HG02973 (cell line): ENCODE data around the gene IL25.

Experiments used
- ATAC-seq: cut with Tn5 transposase; IDR thresholded peaks from one replicate; pipeline ENCODE4 v1.9.1; 2021; ENCODE audit warnings: moderate library complexity; ENCODE audit not compliant: unreplicated experiment

The IL25 gene

DNA sequence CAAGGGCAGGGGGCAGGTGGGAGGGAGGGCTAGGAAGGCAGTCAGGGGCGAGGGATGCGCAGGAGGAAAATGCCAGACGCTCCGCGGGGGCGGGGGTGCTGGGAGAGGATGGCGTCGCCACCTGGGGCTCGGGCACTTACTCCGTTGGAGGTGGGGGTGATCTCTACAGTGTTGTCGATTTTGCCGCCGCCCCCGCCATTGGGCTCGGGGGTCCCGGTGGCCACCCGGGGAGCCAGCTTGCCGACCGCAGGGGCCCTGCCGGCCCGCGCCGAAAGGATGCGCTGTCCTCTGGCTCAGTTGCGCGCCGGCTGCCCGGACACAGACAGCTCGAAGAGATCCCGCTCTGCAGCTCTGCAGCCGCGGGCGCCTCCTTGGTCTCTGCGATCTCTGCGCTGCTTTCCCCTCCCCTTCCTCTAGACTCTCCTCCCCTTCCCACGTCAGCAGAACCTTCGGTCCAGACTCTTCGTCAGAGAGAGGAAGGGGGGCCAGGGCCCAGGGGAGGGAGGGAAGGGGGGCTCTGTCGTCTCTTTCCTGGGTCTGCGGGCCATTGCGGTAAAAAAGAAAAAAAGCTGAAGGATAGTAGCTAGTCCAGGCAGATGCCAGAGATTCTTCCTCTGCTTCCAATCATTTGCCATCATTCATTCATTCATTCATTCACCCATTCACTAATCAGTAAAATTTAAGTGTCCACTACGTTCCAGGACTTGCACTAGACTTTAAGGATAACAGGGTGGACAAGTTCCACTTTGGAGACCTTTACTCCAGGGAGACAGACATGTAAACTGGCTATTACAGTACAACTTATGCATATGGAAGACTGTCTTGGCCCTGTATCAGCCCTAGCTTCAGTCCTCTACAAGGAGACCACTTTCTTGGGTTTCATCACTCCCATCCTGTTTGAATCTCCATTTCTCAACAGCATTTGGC, 19.8 kb upstream of the IL25 start, which contains the start of gene SLC22A17:
Gene SLC22A17 (minus strand): TSS at position 382 of the 927 bp plus-strand sequence.
- no peak for ATAC-seq

DNA sequence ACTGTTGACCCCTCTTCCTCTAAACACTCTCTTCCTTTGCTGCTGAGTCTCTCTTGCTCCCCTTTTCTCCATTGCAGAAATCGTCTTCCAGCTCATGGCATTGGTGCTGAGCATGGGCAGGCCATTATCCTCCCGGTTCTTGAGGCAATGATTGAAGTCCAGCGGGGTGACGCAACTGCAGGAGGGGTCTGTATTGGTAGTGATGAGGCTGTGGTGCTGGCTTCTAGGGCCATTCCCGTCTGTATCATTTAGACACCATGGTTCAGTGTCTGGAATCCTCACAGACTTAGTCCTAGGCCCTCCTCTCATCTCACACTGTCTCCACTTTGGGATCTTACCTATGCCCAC, 19.2 kb upstream of the IL25 start:
- no peak for ATAC-seq

GRCh38 chr14:23354990-23355389, 17.6 kb upstream of the IL25 start:
- no peak for ATAC-seq

- ATAC-seq, result no peak
These were observed 16.7 kb upstream of the IL25 start for GRCh38 chr14:23355871-23356435.

DNA sequence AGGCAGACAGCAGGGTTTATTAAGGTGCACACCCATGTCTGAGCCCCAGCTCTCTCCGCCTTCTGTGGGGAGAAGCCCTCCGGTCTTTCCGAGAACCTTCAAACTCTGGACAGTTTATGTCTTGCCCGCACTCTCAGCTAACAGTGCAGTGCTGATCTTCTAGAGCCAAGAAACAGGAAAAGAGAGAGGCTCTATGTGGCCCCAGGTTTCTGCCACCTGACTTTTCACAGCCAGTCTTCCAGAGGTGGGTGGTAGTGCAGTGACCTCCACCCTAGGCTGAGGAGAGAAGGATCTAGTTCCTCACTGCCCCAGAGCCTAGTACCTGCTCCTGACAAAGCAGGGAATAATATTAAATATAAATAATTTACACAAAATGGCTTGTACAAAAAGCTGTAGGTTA, 15.9 kb upstream of the IL25 start:
- ATAC-seq, result no peak

DNA sequence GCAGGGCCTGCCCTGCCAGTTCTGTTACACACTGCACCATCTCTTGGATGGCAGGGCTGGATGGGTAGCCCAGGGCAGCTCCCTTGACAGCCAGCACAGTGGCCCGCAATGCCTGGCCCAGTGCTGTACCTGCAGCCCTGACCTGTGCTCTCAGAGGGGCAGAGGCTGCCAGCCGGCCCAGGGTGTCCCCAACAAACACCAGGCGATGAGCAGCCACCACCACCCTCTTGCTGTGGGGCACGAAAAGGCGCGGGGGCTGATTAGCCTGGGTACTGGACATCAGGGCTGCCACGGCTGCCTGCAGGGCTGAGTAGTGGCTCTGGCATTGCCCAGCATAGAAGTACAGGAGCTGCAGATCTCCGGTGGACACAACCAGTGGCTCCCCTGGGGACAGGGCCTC, 15.3 kb upstream of the IL25 start:
- no peak for ATAC-seq

DNA sequence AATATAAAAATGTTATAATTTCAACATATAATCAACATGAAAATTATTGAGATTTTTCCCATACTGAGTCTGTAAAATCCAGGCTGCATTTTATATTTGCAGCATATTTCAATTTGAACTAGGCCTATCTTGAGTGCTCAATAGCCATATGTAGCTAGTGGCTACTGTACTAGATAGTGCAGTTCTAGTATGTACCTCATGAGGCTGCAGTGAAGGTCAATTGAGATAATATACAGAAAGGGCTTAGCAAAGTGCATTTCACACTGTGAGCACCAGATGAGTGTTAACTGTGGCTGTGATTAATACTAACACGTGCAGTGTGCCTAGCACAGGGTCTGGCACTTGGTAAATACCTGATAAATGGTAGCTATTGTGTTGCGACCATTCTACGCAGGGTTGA, 14.6 kb upstream of the IL25 start:
- ATAC-seq, result no peak

GRCh38 chr14:23358553-23359166, 13.9 kb upstream of the IL25 start:
- ATAC-seq, result no peak

DNA sequence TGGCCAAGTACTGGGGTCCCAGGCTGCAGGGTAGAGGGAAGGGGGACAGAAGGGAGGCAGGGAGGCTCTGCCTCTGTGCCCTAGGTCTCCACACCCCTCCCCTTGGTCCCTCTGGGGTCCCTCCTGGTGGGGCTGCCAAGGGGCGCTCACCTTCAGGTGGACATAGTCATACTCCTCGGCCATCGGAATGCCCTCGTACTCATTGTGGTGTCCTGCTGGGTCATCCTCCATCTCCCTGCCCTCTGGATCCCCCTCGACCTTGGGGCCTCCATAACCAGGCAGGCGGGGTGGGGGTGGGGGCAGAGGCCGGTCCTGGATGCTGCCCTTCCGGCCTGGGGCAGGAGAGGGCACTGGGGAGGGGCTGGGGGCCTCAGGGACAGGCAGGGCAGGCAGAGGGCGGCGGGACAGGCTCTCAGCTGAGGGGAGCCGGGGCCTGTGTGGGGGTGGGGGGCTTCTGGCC, 13.4 kb upstream of the IL25 start:
- ATAC-seq, result no peak

GRCh38 chr14:23359722-23360447, 12.7 kb upstream of the IL25 start:
- ATAC-seq, result no peak

DNA sequence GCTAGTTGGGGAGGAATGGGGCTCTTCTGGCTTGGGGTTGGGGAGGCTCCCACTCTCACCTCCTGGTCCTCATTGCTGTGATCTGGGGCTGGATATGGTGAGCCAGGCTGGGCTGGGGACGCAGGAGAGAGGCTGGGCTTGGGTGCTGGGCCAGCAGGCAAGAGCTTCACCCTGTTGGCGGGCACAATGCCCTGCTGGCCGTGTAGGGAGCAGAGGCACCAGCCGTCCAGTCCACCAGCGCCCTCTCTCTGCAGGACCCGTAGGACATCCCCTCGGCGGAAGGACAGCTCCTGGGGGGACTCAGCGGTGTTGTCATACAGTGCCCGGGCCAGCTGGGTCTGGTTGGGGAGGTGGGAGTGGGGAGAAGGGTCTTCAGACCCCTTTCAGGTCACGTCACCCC, 12.1 kb upstream of the IL25 start:
- ATAC-seq, result no peak

- ATAC-seq, result no peak
These were observed 11.3 kb upstream of the IL25 start for GRCh38 chr14:23361320-23361719.

DNA sequence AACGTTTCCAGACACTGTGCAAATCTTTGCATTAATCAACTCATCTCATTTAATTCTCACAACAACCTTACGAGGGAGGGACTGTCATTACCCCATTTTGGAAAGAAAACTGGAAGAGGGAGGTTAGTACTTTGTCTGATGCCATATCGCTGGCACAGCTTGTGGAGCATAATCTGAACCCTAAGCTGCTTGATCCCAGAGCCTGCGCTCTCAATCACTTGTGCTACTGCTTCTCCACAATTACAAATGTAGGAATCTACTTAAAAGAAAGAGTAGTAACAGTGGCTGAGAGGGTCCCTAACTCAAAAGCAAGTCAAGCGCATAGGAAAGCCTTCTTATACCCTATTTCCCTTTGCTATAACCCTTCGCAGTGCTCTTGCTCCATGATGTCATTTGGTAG, 10.8 kb upstream of the IL25 start:
- no peak for ATAC-seq

DNA sequence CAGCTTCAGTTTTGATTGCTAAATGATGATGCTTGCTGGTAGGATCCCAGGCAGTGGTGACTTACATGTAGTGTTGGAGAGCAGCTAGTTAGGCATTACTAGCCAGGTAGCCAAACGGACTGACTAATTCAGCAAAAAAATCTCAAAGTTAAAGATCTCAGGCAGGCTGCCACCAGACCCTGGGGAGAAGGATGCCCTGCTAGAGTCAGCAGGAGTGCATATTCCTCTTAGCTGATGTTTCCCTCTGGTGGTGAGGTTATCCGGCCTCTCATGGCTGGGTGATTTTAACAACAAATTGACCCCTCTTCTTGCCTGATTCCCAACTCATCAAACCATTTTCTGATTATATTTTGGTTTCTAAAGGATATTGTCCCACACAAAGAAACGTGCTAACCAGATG, 10.4 kb upstream of the IL25 start:
- ATAC-seq, result no peak

DNA sequence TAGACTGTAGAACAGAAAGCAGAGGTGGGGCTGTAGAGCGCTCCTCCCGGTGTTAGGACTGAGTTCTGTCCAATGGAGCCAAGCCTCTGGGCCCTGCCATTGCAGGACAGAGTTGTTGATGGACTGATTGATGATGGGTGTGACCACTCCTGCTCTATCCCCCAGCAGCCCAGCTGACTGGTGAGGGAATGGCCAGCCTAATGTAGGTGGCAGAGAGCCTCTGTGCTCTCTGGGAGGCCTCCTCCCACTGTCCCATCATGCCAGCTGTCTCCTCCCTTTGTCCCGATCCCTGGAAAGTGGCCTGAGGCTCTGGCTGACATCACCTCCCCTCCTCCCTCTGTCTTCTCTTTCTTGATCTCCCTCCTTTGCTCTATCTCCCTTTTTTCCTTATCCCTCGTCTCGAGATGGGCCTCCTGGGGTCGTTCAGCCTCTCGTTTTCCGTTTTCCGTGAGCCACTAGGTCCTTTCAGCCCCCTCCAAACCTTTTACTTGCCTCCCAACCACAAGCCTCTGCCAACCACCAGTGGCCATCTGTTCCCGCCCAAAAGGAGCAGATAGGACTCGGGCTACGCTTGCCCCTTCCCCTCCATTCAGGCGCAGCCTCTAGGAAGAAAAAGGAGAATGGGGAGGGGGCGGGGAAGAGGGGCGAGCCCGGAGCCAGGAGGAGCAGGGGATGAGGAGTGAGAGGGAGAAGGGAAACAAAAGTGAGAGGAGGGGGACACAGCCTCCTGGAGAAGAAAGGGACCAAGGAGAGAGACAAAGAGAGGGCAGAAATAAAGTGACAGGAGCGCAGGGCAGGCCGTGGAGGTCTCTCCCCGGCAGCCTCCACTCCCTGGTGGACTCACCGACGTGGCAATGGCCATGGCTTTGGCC, 8.2 kb upstream of the IL25 start:
- no peak for ATAC-seq

DNA sequence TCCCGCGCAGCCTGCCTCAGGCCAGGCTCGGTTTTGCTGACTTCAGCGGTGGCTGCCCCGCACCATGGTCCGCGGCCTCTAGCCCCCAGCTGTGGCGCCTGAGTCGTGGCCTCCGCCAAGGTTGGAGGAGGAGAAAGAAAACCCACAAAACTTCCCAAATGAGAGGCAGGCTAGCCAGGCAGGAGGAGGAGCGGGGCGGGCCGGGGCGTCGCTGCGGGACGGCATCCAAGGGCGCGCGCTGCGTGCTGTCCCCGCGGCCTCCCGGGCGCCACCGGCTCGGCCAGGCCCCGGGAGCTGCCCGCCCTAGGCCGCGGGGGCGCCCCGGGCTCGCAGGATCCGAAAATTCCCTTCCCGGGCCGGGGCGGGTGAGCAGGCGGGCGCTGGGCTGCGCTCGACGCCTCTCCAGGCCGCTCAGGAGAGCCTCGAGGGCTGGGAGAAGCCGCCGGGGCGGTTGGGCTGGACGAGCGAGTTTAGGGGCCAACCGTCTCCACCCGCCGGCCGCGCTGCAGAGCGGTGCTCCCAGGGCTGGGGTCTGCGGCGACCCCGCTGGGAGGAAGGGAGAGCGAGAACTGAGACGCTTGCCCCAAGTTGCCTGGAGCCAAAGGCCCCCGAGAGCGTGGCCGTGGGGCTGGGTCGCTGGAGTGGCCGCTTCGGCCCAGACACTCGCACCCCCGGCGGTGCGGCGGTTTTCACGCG, 7.4 kb upstream of the IL25 start, which contains the start of gene EFS:
Gene EFS (minus strand): TSS at position 137 of the 696 bp plus-strand sequence. CDS start 147 bp downstream, outside the sequence.
- no peak for ATAC-seq

- ATAC-seq, result no peak
These were observed 6.7 kb upstream of the IL25 start for GRCh38 chr14:23365732-23366425.

DNA sequence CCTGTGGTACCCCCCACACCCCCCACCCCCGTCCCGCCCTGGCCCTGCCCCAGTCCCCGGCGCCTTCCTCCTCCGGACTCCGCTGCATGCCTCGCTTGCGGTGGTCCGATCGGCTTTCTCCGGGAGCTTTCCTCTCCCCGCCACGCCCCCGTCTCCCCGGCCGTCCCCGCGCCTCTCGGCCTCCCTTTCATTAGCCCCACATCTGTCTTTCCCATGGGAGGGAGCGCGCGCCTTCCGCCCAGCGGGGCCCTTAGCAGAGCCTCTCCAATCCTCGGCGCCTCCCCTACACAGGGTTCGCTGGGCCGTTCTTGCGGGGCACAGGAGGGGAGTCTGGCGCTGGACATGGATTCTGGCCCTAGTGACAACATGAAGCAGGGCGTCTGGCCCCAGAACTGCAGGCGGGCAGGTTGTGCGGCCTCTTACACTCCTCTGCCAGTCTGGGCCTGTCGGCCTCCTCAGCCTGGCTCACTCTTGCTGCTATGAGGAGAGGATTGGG, 6.1 kb upstream of the IL25 start:
- no peak for ATAC-seq

GRCh38 chr14:23370221-23370620, 2.4 kb upstream of the IL25 start:
- no peak for ATAC-seq
